ENCODE measurements around the gene FABP3.

- no peak for TF ChIP-seq CTCF (IDR thresholded peaks at IDR 0.05)
- TF ChIP-seq SIN3A (IDR thresholded peaks at IDR 0.05; ENCODE audit: borderline replicate concordance, insufficient read depth, low read depth, low read length): no peak
- TF ChIP-seq TCF7L2 (IDR thresholded peaks at IDR 0.05; ENCODE audit: low read depth, low read length): no peak
Measured at GRCh38 chr1:31399976-31400375, 27.1 kb upstream of the FABP3 start.
